Activated CD8-positive, alpha-beta T cell treated with anti-CD3 and anti-CD28 coated beads for 36 hours (primary cell): ENCODE data around the gene AFMID. TPM values are rescaled to one million over a fixed set of nuclear protein-coding genes. Genes with fewer than 3 reads are reported as not detected.
A peak's percentile ranks its signal among the peaks of the same experiment; 100 is the strongest.

Experiments
- ATAC-seq: fragments of 200-7000 bp; cut with Tn5 transposase; one replicate; pipeline ENCODE4 v1.10.0; 2021; ENCODE audit warnings: mild to moderate bottlenecking, moderate library complexity
- CTCF ChIA-PET: fragments of 350-600 bp; sonication (Branson Sonifier 250); formaldehyde crosslinking; loops from one replicate; lab custom pipeline; 2021; ENCODE audit warnings: antibody characterized with exemption; lab: Charles Lee
- POLR2A ChIA-PET: fragments of 350-600 bp; sonication (Branson Sonifier 250); formaldehyde crosslinking; loops from one replicate; lab custom pipeline; 2021; ENCODE audit warnings: antibody characterized with exemption; lab: Charles Lee
- DNase-seq: peaks from one replicate; pipeline ENCODE4 v3.0.0-alpha.2; 2020
- H3K27ac Mint-ChIP-seq: one replicate; pipeline ENCODE4 v1.8.0; 2021; ENCODE audit warnings: mild to moderate bottlenecking, mixed read lengths
- H3K27me3 Mint-ChIP-seq: one replicate; pipeline ENCODE4 v1.8.0; 2021; ENCODE audit warnings: mixed read lengths
- H3K36me3 Mint-ChIP-seq: one replicate; pipeline ENCODE4 v1.8.0; 2021; ENCODE audit warnings: low read depth, mixed read lengths
- H3K4me1 Mint-ChIP-seq: one replicate; pipeline ENCODE4 v1.8.0; 2021; ENCODE audit warnings: low read depth, mixed read lengths
- H3K4me3 Mint-ChIP-seq: one replicate; pipeline ENCODE4 v1.8.0; 2021; ENCODE audit warnings: mild to moderate bottlenecking, moderate library complexity, mixed read lengths
- H3K9me3 Mint-ChIP-seq: one replicate; pipeline ENCODE4 v1.8.0; 2021; ENCODE audit warnings: mixed read lengths
- CTCF ChIP-seq: fragments of 200-600 bp; IDR thresholded peaks from one replicate; pipeline ENCODE4 v1.8.0; 2022; ENCODE audit warnings: antibody characterized with exemption, mild to moderate bottlenecking
- intact Hi-C: fragments of 100-400 bp; cut with micrococcal nuclease; formaldehyde crosslinking; loops from one replicate; pipeline ENCODE4 v1.10.0; 2022
- total RNA-seq, 2 experiments: library from RNA; stranded (reverse); gene quantifications; one replicate each; pipeline ENCODE4 v1.2.3, GENCODE V29; 2021

Gene AFMID
- total RNA-seq, 2 experiments from 2014 or later = 20.8 to 27.9 TPM

GRCh38 chr17:78140169-78141051 is 46.8 kb upstream of the AFMID start:
- intact Hi-C loops = loop anchor here (2.0 kb wide), 1 partner anchor 20 kb away; no protein-coding TSS in a partner anchor
- Mint-ChIP-seq H3K4me3 (peak overlapping the region; percentile 28), H3K36me3 (peaks cover 49% of the 10 kb centered on the region), H3K27me3 (no peaks in the 10 kb centered on the region), H3K4me1 (peaks cover 67% of the 10 kb centered on the region), H3K27ac (peak overlapping the region; percentile 85), H3K9me3 (no peaks in the 10 kb centered on the region)
- TF ChIP-seq CTCF = no peak
- ATAC-seq (peak; percentile 91), DNase-seq (peak; percentile 100)
- ChIA-PET POLR2A (interaction anchor here (0.5 to 19.2 kb wide), 8 partner anchors 12 to 35 kb away, joined by 3 to 335 read pairs (median 4); partner anchors contain the start of genes TMC6 and TMC8), CTCF (interaction anchor here (0.6 to 2.0 kb wide), 5 partner anchors 12 to 55 kb away, joined by 3 to 11 read pairs (median 5); no protein-coding TSS in a partner anchor)

GRCh38 chr17:78141437-78142118 is 45.6 kb upstream of the AFMID start:
- CTCF ChIA-PET = no interaction called here
- no peak for TF ChIP-seq CTCF
- DNase-seq (no peak), ATAC-seq (no peak)
- Mint-ChIP-seq H3K27me3 (no peaks in the 10 kb centered on the region), H3K4me3 (no peak overlapping the region), H3K9me3 (no peaks in the 10 kb centered on the region), H3K4me1 (peaks cover 56% of the 10 kb centered on the region), H3K36me3 (peaks cover 38% of the 10 kb centered on the region), H3K27ac (no peak overlapping the region)
- POLR2A ChIA-PET = interaction anchor here (0.6 to 19.2 kb wide), 11 partner anchors 11 to 41 kb away, joined by 3 to 335 read pairs (median 4); partner anchors contain the start of genes SYNGR2, TMC6 and TMC8
- intact Hi-C loops = loop anchor here (2.0 kb wide), 1 partner anchor 21 kb away; no protein-coding TSS in a partner anchor

GRCh38 chr17:78142119-78142861 is 44.9 kb upstream of the AFMID start:
- ATAC-seq = no peak
- Mint-ChIP-seq H3K36me3 (peaks cover 31% of the 10 kb centered on the region), H3K4me1 (peaks cover 50% of the 10 kb centered on the region), H3K27ac (no peak overlapping the region), H3K27me3 (no peaks in the 10 kb centered on the region), H3K9me3 (no peaks in the 10 kb centered on the region), H3K4me3 (no peak overlapping the region)
- DNase-seq = peak; percentile 22
- TF ChIP-seq CTCF = no peak
- CTCF ChIA-PET = interaction anchor here (3.3 kb wide), 1 partner anchor 34 kb away, joined by 10 read pairs; no protein-coding TSS in a partner anchor
- POLR2A ChIA-PET = interaction anchor here (0.6 to 19.2 kb wide), 10 partner anchors 10 to 41 kb away, joined by 3 to 335 read pairs (median 4); partner anchors contain the start of genes SYNGR2, TMC6 and TMC8
- intact Hi-C loops = no loop called here

DNA sequence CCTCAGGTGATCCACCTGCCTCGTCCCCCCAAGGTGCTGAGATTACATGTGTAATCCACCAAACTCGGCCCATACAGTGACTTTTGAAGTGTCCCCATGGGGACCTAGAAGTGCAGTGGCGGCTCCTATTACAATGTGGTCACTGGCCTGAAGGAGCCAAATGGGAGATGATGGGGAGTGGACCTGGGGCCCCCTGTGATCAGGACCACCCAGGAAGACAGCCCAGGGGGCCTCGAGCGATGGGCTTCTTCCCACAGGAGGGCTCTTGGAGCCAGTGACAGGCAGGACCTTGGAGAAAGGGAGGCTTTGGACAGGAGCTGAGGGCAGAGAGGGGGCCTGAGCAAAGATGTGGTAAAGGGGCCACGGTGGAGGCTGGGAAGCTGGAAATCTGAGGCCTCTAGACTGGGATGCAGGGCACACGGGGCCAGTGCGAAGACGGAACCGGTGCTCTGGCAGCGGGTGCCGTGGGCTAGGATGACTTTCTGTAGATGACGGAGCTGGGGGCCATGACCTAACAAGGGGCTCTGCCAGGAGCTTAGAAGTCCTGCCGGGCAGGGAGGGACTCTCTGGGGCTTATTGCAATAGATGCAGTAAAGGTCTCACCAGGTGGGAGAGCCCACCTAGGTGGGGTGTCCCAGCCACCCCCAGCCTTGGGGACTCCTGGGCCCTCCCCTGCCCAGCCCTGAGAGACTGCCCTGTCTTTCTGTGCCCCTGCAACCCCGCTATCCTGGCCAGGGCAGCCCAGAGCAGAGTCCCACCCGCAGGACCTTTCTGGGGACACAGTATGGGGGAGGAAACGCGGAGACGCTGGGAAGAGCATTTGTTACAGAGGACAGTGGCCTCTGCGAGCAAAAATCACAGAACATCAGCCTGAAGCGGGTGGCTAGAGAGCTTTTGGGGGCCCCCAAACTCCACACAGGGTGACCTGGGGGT is 43.7 kb upstream of the AFMID start:
- H3K4me3 Mint-ChIP-seq = no peak overlapping the region
- intact Hi-C loops = no loop called here

More for the DNA sequence above, 43.7 kb upstream of the AFMID start:
- H3K27me3 Mint-ChIP-seq = no peaks in the 10 kb centered on the region
- peaks cover 23% of the 10 kb centered on the region for H3K36me3 Mint-ChIP-seq
- ATAC-seq = no peak
- no peak for TF ChIP-seq CTCF
- ChIA-PET CTCF (interaction anchor here (3.3 kb wide), 1 partner anchor 33 kb away, joined by 10 read pairs; no protein-coding TSS in a partner anchor), POLR2A (interaction anchor here (0.8 to 19.2 kb wide), 6 partner anchors 9 to 33 kb away, joined by 3 to 335 read pairs (median 8); partner anchors contain the start of genes SYNGR2, TMC6 and TMC8)
- H3K4me1 Mint-ChIP-seq = peaks cover 47% of the 10 kb centered on the region
- no peaks in the 10 kb centered on the region for H3K9me3 Mint-ChIP-seq
- no peak overlapping the region for H3K27ac Mint-ChIP-seq
- peak; percentile 20 for DNase-seq
